WTC11 (cell line): Measurements from ENCODE around the gene SLC5A8. TPM values are rescaled to one million over a fixed set of nuclear protein-coding genes. Genes with fewer than 3 reads are reported as not detected.

Source experiments
- ATAC-seq: fragments of 200-7000 bp; cut with Tn5 transposase; 2 replicates; pipeline ENCODE4 v1.10.0; 2021; ENCODE audit warnings: mild to moderate bottlenecking, moderate library complexity
- CTCF ChIA-PET: fragments of 300-600 bp; sonication (Branson Sonifier 250); formaldehyde crosslinking; loops from one replicate; lab custom pipeline; 2021; ENCODE audit warnings: antibody characterized with exemption; lab: Charles Lee
- POLR2A ChIA-PET: fragments of 350-600 bp; sonication (Branson Sonifier 250); formaldehyde crosslinking; loops from one replicate; lab custom pipeline; 2021; ENCODE audit warnings: antibody characterized with exemption; lab: Charles Lee
- DNase-seq: peaks from one replicate; pipeline ENCODE4 v3.0.0; 2021; ENCODE audit warnings: low spot score
- H3K27ac Mint-ChIP-seq: 2 replicates; pipeline ENCODE4 v1.8.0; 2021; ENCODE audit warnings: mixed read lengths
- H3K27me3 Mint-ChIP-seq: 2 replicates; pipeline ENCODE4 v1.8.0; 2021; ENCODE audit warnings: low read depth, mild to moderate bottlenecking, moderate library complexity, mixed read lengths
- H3K36me3 Mint-ChIP-seq: 2 replicates; pipeline ENCODE4 v1.8.0; 2021; ENCODE audit warnings: mixed read lengths
- H3K4me1 Mint-ChIP-seq: 2 replicates; pipeline ENCODE4 v1.8.0; 2022; ENCODE audit warnings: mixed read lengths
- H3K4me3 Mint-ChIP-seq: 2 replicates; pipeline ENCODE4 v1.8.0; 2021; ENCODE audit warnings: mild to moderate bottlenecking, moderate library complexity, mixed read lengths
- H3K9me3 Mint-ChIP-seq: 2 replicates; pipeline ENCODE4 v1.8.0; 2021; ENCODE audit warnings: mixed read lengths
- CBFB ChIP-seq: sonication (generic); formaldehyde crosslinking; IDR thresholded peaks from 2 replicates; pipeline ENCODE4 v1.8.1; 2022; ENCODE audit warnings: mild to moderate bottlenecking, low read depth, missing genetic modification reagents
- CREM ChIP-seq: sonication (generic); formaldehyde crosslinking; IDR thresholded peaks from 2 replicates; pipeline ENCODE4 v1.8.1; 2022; ENCODE audit warnings: mild to moderate bottlenecking, missing genetic modification reagents, moderate library complexity
- EMX1 ChIP-seq: fragments of 250-450 bp; sonication (Bioruptor Pico); IDR thresholded peaks from 2 replicates; pipeline ENCODE4 v1.8.0; 2021; ENCODE audit warnings: mild to moderate bottlenecking
- ESRRA ChIP-seq: sonication (generic); formaldehyde crosslinking; IDR thresholded peaks from 2 replicates; pipeline ENCODE4 v1.8.1; 2022; ENCODE audit warnings: mild to moderate bottlenecking, missing genetic modification reagents, borderline replicate concordance
- ETV6 ChIP-seq: sonication (generic); formaldehyde crosslinking; IDR thresholded peaks from 2 replicates; pipeline ENCODE4 v1.8.1; 2022; ENCODE audit warnings: mild to moderate bottlenecking, missing genetic modification reagents
- GTF2I ChIP-seq: fragments of 250-450 bp; sonication (Bioruptor Pico); conservative IDR thresholded peaks from 2 replicates; pipeline ENCODE4 v1.4.0; 2021; ENCODE audit warnings: mild to moderate bottlenecking
- NFE2L1 ChIP-seq: sonication (generic); formaldehyde crosslinking; IDR thresholded peaks from 2 replicates; pipeline ENCODE4 v1.8.1; 2023; ENCODE audit warnings: missing genetic modification reagents
- NR3C1 ChIP-seq: sonication (generic); formaldehyde crosslinking; conservative IDR thresholded peaks from 2 replicates; pipeline ENCODE4 v1.8.1; 2023; ENCODE audit warnings: low read depth, mild to moderate bottlenecking, missing genetic modification reagents
- PRRX2 ChIP-seq: fragments of 250-450 bp; sonication (Bioruptor Pico); IDR thresholded peaks from 2 replicates; pipeline ENCODE4 v1.8.0; 2021; ENCODE audit warnings: mild to moderate bottlenecking
- SOX15 ChIP-seq: fragments of 250-450 bp; sonication (Bioruptor Pico); IDR thresholded peaks from 2 replicates; pipeline ENCODE4 v1.9.0; 2021; ENCODE audit warnings: mild to moderate bottlenecking
- TEAD1 ChIP-seq: sonication (generic); formaldehyde crosslinking; IDR thresholded peaks from 2 replicates; pipeline ENCODE4 v1.8.0; 2022; ENCODE audit warnings: mild to moderate bottlenecking, missing genetic modification reagents
- TP53 ChIP-seq: sonication (generic); formaldehyde crosslinking; IDR thresholded peaks from 2 replicates; pipeline ENCODE4 v1.8.1; 2023; ENCODE audit warnings: mild to moderate bottlenecking, missing genetic modification reagents
- ZNF121 ChIP-seq: sonication (generic); formaldehyde crosslinking; IDR thresholded peaks from 2 replicates; pipeline ENCODE4 v1.8.0; 2023; ENCODE audit warnings: missing genetic modification reagents
- total RNA-seq: library from RNA; stranded (reverse); gene quantifications from 3 replicates; pipeline ENCODE4 v1.2.3, GENCODE V29; 2021
- TF ChIP-seq, protein P1 (sequence below): sonication (generic); formaldehyde crosslinking; conservative IDR thresholded peaks from 2 replicates; pipeline ENCODE4 v1.8.1; 2023; ENCODE audit warnings: mild to moderate bottlenecking, low read depth, missing genetic modification reagents, moderate library complexity
- TF ChIP-seq, protein P2 (sequence below): fragments of 250-450 bp; sonication (Bioruptor Pico); conservative IDR thresholded peaks from 2 replicates; pipeline ENCODE4 v1.9.0; 2021; ENCODE audit warnings: mild to moderate bottlenecking
- TF ChIP-seq, protein P3 (sequence below): sonication (generic); formaldehyde crosslinking; IDR thresholded peaks from 2 replicates; pipeline ENCODE4 v1.8.1; 2022; ENCODE audit warnings: mild to moderate bottlenecking, missing genetic modification reagents, moderate library complexity, borderline replicate concordance
- TF ChIP-seq, protein P4 (sequence below): sonication (generic); formaldehyde crosslinking; IDR thresholded peaks from 2 replicates; pipeline ENCODE4 v1.8.1; 2023; ENCODE audit warnings: mild to moderate bottlenecking, missing genetic modification reagents, moderate library complexity
- TF ChIP-seq, protein P5 (sequence below): sonication (generic); formaldehyde crosslinking; IDR thresholded peaks from 2 replicates; pipeline ENCODE4 v1.8.1; 2023; ENCODE audit warnings: mild to moderate bottlenecking, moderate library complexity, missing genetic modification reagents
- TF ChIP-seq, protein P6 (sequence below): fragments of 250-450 bp; sonication (Bioruptor Pico); IDR thresholded peaks from 2 replicates; pipeline ENCODE4 v1.9.0; 2021; ENCODE audit warnings: mild to moderate bottlenecking, borderline replicate concordance
- TF ChIP-seq, protein P7 (sequence below): fragments of 250-450 bp; sonication (Bioruptor Pico); IDR thresholded peaks from 2 replicates; pipeline ENCODE4 v1.9.0; 2021; ENCODE audit warnings: mild to moderate bottlenecking

The SLC5A8 gene
- total RNA-seq, 1 experiment from 2014 or later = not detected

DNA sequence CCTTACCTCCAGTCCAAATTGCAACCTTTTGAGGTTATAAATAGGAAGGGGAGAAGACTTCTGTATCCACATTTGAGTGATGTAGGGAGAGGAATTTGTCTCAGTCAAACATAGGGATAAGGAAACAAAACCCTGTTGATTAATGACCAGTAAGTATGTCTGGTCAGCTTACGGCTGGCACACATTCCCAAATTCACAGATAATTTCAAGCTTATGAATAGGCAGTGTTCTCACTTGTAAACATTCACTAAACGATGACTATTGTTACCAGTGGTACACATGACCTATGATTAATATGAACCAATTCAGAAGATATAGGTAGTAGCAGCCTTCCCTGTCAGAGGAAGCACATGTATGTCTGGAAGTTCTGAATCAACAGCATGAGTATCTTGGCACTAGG, 33.0 kb upstream of the SLC5A8 start (continued):
- TF ChIP-seq, protein P1, sequence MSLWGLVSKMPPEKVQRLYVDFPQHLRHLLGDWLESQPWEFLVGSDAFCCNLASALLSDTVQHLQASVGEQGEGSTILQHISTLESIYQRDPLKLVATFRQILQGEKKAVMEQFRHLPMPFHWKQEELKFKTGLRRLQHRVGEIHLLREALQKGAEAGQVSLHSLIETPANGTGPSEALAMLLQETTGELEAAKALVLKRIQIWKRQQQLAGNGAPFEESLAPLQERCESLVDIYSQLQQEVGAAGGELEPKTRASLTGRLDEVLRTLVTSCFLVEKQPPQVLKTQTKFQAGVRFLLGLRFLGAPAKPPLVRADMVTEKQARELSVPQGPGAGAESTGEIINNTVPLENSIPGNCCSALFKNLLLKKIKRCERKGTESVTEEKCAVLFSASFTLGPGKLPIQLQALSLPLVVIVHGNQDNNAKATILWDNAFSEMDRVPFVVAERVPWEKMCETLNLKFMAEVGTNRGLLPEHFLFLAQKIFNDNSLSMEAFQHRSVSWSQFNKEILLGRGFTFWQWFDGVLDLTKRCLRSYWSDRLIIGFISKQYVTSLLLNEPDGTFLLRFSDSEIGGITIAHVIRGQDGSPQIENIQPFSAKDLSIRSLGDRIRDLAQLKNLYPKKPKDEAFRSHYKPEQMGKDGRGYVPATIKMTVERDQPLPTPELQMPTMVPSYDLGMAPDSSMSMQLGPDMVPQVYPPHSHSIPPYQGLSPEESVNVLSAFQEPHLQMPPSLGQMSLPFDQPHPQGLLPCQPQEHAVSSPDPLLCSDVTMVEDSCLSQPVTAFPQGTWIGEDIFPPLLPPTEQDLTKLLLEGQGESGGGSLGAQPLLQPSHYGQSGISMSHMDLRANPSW = no peak
- TF ChIP-seq EMX1 (no peak), ESRRA (CRISPR knock-in tag) (no peak), ETV6 (CRISPR knock-in tag) (no peak), SOX15 (CRISPR knock-in tag) (no peak), NR3C1 (no peak), CBFB (CRISPR knock-in tag) (no peak), TP53 (CRISPR knock-in tag) (no peak)
- TF ChIP-seq, protein P2, sequence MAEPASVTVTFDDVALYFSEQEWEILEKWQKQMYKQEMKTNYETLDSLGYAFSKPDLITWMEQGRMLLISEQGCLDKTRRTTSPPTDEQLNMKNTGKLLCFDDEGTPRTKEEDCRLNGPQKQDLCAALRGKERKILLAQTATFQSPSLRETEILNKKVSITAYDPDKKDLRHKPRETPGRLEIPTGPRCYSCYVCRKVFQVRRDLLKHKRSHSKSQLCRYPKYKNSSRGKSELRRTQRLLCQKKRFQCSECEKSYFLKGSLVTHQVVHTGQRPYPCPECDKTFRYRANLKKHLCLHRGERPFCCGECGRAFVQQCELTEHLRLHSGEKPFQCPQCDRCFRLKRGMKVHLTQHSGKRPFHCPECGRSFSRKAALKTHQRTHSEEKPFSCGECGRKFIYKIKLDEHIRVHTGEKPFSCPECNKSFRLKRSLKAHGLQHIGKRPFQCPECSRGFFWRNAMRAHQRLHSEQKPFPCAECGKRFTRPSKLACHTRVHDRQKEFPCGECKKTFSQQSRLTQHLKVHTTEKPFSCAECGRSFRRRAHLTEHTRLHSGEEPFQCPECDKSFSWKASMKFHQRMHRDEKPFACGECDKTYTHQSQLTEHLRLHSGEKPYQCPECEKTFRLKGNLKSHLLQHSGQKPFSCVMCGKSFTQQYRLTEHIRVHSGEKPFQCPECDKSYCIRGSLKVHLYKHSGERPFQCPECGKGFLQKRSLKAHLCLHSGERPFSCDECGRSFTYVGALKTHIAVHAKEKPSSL = no peak
- TF ChIP-seq, protein P3, sequence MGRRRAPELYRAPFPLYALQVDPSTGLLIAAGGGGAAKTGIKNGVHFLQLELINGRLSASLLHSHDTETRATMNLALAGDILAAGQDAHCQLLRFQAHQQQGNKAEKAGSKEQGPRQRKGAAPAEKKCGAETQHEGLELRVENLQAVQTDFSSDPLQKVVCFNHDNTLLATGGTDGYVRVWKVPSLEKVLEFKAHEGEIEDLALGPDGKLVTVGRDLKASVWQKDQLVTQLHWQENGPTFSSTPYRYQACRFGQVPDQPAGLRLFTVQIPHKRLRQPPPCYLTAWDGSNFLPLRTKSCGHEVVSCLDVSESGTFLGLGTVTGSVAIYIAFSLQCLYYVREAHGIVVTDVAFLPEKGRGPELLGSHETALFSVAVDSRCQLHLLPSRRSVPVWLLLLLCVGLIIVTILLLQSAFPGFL (CRISPR knock-in tag) = no peak
- TF ChIP-seq, protein P4, sequence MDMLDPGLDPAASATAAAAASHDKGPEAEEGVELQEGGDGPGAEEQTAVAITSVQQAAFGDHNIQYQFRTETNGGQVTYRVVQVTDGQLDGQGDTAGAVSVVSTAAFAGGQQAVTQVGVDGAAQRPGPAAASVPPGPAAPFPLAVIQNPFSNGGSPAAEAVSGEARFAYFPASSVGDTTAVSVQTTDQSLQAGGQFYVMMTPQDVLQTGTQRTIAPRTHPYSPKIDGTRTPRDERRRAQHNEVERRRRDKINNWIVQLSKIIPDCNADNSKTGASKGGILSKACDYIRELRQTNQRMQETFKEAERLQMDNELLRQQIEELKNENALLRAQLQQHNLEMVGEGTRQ (CRISPR knock-in tag) = no peak
- TF ChIP-seq, all 79 proteins: peak for 0

DNA sequence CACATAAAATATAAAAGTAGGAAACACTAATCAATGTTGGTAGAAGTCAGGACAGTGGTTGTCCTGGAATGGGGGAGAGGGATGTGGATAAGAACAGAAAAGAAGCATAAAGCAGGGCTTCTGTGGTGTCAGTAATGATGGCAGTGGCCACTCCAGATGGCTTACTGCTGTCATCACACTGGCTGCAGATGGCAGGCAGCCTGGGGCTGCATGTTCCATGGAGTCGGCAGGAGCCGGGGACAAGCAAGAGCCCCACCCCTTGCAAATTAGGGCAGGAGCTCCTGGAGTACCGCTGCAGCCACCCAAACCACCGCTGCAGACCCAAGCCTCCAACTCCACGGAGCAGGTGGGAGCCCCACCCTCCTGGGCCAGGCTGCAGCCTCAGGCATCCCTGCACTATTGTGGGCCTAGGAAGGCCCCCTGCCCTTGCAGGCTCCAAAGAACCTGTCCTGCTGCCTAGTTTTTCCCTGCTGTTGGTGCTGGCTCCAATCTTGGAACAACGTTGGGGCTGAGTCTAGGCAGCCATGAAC, 28.8 kb upstream of the SLC5A8 start:
- no peak overlapping the region for H3K4me3 Mint-ChIP-seq

More for the DNA sequence above, 28.8 kb upstream of the SLC5A8 start:
- ATAC-seq = peak; percentile 36
- POLR2A ChIA-PET = no interaction called here
- no peak for DNase-seq
- Mint-ChIP-seq H3K36me3 (no peaks in the 10 kb centered on the region), H3K4me1 (no peaks in the 10 kb centered on the region), H3K9me3 (peaks cover 6% of the 10 kb centered on the region), H3K27ac (no peak overlapping the region), H3K27me3 (no peaks in the 10 kb centered on the region)
- TF ChIP-seq CREM (CRISPR knock-in tag) (no peak), GTF2I (CRISPR knock-in tag) (no peak), ESRRA (CRISPR knock-in tag) (no peak), TEAD1 (CRISPR knock-in tag) (no peak), ZNF121 (CRISPR knock-in tag) (no peak), PRRX2 (CRISPR knock-in tag) (no peak), NFE2L1 (CRISPR knock-in tag) (no peak)
- TF ChIP-seq, protein P5, sequence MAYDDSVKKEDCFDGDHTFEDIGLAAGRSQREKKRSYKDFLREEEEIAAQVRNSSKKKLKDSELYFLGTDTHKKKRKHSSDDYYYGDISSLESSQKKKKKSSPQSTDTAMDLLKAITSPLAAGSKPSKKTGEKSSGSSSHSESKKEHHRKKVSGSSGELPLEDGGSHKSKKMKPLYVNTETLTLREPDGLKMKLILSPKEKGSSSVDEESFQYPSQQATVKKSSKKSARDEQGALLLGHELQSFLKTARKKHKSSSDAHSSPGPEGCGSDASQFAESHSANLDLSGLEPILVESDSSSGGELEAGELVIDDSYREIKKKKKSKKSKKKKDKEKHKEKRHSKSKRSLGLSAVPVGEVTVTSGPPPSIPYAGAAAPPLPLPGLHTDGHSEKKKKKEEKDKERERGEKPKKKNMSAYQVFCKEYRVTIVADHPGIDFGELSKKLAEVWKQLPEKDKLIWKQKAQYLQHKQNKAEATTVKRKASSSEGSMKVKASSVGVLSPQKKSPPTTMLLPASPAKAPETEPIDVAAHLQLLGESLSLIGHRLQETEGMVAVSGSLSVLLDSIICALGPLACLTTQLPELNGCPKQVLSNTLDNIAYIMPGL (CRISPR knock-in tag) = no peak
- TF ChIP-seq, protein P6, sequence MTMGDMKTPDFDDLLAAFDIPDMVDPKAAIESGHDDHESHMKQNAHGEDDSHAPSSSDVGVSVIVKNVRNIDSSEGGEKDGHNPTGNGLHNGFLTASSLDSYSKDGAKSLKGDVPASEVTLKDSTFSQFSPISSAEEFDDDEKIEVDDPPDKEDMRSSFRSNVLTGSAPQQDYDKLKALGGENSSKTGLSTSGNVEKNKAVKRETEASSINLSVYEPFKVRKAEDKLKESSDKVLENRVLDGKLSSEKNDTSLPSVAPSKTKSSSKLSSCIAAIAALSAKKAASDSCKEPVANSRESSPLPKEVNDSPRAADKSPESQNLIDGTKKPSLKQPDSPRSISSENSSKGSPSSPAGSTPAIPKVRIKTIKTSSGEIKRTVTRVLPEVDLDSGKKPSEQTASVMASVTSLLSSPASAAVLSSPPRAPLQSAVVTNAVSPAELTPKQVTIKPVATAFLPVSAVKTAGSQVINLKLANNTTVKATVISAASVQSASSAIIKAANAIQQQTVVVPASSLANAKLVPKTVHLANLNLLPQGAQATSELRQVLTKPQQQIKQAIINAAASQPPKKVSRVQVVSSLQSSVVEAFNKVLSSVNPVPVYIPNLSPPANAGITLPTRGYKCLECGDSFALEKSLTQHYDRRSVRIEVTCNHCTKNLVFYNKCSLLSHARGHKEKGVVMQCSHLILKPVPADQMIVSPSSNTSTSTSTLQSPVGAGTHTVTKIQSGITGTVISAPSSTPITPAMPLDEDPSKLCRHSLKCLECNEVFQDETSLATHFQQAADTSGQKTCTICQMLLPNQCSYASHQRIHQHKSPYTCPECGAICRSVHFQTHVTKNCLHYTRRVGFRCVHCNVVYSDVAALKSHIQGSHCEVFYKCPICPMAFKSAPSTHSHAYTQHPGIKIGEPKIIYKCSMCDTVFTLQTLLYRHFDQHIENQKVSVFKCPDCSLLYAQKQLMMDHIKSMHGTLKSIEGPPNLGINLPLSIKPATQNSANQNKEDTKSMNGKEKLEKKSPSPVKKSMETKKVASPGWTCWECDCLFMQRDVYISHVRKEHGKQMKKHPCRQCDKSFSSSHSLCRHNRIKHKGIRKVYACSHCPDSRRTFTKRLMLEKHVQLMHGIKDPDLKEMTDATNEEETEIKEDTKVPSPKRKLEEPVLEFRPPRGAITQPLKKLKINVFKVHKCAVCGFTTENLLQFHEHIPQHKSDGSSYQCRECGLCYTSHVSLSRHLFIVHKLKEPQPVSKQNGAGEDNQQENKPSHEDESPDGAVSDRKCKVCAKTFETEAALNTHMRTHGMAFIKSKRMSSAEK (CRISPR knock-in tag) = no peak
- TF ChIP-seq, protein P3 (CRISPR knock-in tag) = no peak
- TF ChIP-seq, protein P7, sequence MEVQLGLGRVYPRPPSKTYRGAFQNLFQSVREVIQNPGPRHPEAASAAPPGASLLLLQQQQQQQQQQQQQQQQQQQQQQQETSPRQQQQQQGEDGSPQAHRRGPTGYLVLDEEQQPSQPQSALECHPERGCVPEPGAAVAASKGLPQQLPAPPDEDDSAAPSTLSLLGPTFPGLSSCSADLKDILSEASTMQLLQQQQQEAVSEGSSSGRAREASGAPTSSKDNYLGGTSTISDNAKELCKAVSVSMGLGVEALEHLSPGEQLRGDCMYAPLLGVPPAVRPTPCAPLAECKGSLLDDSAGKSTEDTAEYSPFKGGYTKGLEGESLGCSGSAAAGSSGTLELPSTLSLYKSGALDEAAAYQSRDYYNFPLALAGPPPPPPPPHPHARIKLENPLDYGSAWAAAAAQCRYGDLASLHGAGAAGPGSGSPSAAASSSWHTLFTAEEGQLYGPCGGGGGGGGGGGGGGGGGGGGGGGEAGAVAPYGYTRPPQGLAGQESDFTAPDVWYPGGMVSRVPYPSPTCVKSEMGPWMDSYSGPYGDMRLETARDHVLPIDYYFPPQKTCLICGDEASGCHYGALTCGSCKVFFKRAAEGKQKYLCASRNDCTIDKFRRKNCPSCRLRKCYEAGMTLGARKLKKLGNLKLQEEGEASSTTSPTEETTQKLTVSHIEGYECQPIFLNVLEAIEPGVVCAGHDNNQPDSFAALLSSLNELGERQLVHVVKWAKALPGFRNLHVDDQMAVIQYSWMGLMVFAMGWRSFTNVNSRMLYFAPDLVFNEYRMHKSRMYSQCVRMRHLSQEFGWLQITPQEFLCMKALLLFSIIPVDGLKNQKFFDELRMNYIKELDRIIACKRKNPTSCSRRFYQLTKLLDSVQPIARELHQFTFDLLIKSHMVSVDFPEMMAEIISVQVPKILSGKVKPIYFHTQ = no peak
- CTCF ChIA-PET = no interaction called here
